AG04450 (cell line): Measurements from ENCODE around the gene TMEM247. TPM values are rescaled to one million over a fixed set of nuclear protein-coding genes. Genes with fewer than 3 reads are reported as not detected.

Experiments
- CTCF ChIA-PET: fragments of 300-600, 350-600 bp; formaldehyde crosslinking; extraction: SDS; loops from one replicate; lab custom pipeline; 2022; ENCODE audit warnings: antibody characterized with exemption, inconsistent platforms; lab: Charles Lee
- POLR2A ChIA-PET: fragments of 350-600 bp; formaldehyde crosslinking; extraction: SDS; loops from one replicate; lab custom pipeline; 2021; ENCODE audit warnings: antibody characterized with exemption, inconsistent platforms; lab: Yijun Ruan, JAX
- DNase-seq: peaks from one replicate; pipeline ENCODE4 v3.0.0-alpha.2; 2011; ENCODE audit warnings: low read depth, low spot score
- H3K27ac ChIP-seq: one replicate; pipeline ENCODE4 v1.5.1; 2012; ENCODE audit warnings: low read depth, low read length, control low read depth
- H3K27me3 ChIP-seq: one replicate; pipeline ENCODE4 v1.6.0; 2012; ENCODE audit warnings: low read length; ENCODE audit not compliant: control insufficient read depth, insufficient read depth
- H3K4me3 ChIP-seq: 2 replicates; pipeline ENCODE4 v1.5.1; 2011; ENCODE audit warnings: mild to moderate bottlenecking, low read depth, low read length, control low read depth
- H3K9me3 ChIP-seq: 2 replicates; pipeline ENCODE4 v1.5.1; 2012; ENCODE audit warnings: low read length; ENCODE audit not compliant: control insufficient read depth, insufficient read depth
- polyA plus RNA-seq: library from polyadenylated mRNA; depleted of rRNA; stranded (reverse); fragments of >200 nt; gene quantifications from 2 replicates; pipeline ENCODE4 v1.2.3, GENCODE V29; 2011
- TF ChIP-seq, protein P1 (sequence below): IDR thresholded peaks from 2 replicates; pipeline ENCODE4 v1.5.1; 2011; ENCODE audit warnings: low read depth, low read length, control low read depth, inconsistent platforms

The TMEM247 gene
- polyA plus RNA-seq, 1 experiment, result not detected

DNA sequence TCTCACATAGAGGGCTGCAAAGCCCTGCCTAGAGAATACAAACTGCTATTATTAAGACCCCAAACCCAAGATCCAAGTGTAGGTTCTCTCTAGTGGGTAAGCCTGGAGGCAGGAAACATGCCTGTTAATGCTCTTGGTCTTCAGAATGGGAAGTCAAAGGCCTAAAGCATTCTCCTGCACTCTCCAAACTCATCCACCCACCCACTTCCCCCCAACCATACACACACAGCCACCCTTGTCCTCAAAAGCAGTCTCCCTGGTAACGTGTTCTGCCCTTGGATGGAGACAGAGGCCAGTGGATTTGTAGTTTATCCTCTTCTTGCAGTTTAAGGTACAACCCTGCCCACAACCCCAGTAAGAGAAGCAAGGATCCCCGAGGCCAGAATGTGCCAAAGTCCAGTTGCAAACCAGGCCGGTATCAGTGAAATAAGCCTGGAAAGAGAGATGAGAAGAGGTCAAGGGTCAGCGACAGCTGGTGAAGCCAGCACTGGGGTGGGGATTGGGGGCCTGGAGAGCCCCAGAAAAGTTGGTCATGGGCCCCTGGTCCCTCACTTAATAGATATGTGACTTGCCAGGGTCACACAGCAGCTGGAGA lies 23.0 kb downstream of the TMEM247 start:
- H3K27me3 ChIP-seq, result no peaks in the 10 kb centered on the region
- TF ChIP-seq, protein P1, sequence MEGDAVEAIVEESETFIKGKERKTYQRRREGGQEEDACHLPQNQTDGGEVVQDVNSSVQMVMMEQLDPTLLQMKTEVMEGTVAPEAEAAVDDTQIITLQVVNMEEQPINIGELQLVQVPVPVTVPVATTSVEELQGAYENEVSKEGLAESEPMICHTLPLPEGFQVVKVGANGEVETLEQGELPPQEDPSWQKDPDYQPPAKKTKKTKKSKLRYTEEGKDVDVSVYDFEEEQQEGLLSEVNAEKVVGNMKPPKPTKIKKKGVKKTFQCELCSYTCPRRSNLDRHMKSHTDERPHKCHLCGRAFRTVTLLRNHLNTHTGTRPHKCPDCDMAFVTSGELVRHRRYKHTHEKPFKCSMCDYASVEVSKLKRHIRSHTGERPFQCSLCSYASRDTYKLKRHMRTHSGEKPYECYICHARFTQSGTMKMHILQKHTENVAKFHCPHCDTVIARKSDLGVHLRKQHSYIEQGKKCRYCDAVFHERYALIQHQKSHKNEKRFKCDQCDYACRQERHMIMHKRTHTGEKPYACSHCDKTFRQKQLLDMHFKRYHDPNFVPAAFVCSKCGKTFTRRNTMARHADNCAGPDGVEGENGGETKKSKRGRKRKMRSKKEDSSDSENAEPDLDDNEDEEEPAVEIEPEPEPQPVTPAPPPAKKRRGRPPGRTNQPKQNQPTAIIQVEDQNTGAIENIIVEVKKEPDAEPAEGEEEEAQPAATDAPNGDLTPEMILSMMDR, result no peak
- H3K27ac ChIP-seq, result no peak overlapping the region
- ChIA-PET POLR2A (no interaction called here), CTCF (no interaction called here)
- H3K9me3 ChIP-seq, result no peaks in the 10 kb centered on the region
- no peak overlapping the region for H3K4me3 ChIP-seq
- no peak for DNase-seq

- TF ChIP-seq, protein P1, result no peak
- DNase-seq, result no peak
Measured at GRCh38 chr2:46503686-46504085, 24.3 kb downstream of the TMEM247 start.

DNA sequence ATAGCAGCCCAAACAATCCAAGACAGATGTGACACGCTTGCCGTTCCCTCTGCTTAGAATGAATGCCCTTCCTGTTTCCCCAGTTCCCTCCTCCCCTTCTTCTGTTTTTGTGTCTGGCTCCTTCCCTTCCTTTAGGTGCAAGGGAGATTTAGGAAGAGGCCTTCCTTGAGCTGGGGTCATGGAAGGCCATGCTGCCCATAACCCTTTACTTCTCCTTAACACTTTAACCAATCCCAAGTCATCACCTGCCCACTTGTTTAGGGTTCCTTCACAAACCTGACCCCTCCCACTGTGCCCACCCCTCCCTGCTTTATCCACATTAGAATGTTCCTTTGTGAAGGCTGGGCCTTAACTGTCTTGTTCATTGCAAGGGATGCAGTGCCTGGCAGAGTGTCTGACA lies 24.9 kb downstream of the TMEM247 start:
- CTCF ChIA-PET, result no interaction called here
- TF ChIP-seq, protein P1, result no peak

More at GRCh38 chr2:46503686-46504085, 24.3 kb downstream of the TMEM247 start:
- CTCF ChIA-PET, result no interaction called here
- no peak overlapping the region for H3K4me3 ChIP-seq
- H3K27me3 ChIP-seq, result no peaks in the 10 kb centered on the region
- H3K27ac ChIP-seq, result no peak overlapping the region
- POLR2A ChIA-PET, result no interaction called here
- H3K9me3 ChIP-seq, result no peaks in the 10 kb centered on the region

GRCh38 chr2:46504685-46505471 lies 25.5 kb downstream of the TMEM247 start:
- ChIA-PET POLR2A (no interaction called here), CTCF (no interaction called here)
- TF ChIP-seq, protein P1, result no peak
- H3K9me3 ChIP-seq, result no peaks in the 10 kb centered on the region
- no peak overlapping the region for H3K27ac ChIP-seq
- no peak for DNase-seq
- H3K4me3 ChIP-seq, result no peak overlapping the region
- no peaks in the 10 kb centered on the region for H3K27me3 ChIP-seq

More for the DNA sequence above, 24.9 kb downstream of the TMEM247 start:
- DNase-seq, result no peak
- Histone ChIP-seq H3K4me3 (no peak overlapping the region), H3K9me3 (no peaks in the 10 kb centered on the region), H3K27ac (no peak overlapping the region), H3K27me3 (no peaks in the 10 kb centered on the region)
- POLR2A ChIA-PET, result no interaction called here

- no peaks in the 10 kb centered on the region for H3K9me3 ChIP-seq
- ChIA-PET CTCF (no interaction called here), POLR2A (no interaction called here)
Measured at GRCh38 chr2:46505472-46505783, 26.1 kb downstream of the TMEM247 start.

More at GRCh38 chr2:46505472-46505783, 26.1 kb downstream of the TMEM247 start:
- Histone ChIP-seq H3K4me3 (no peak overlapping the region), H3K27me3 (no peaks in the 10 kb centered on the region), H3K27ac (no peak overlapping the region)
- no peak for DNase-seq
- TF ChIP-seq, protein P1, result no peak
